Measurements from ENCODE around the gene BRMS1. TPM values are rescaled to one million over a fixed set of nuclear protein-coding genes. Genes with fewer than 3 reads are reported as not detected.
"Not testable (repeated sequence)": the region's sequence is repeated elsewhere in the genome, so short reads cannot be mapped to it uniquely, and the experiment has no call there.

BRMS1 gene
- total RNA-seq, 1 donor, result 42.3 TPM

GRCh38 chr11:66323684-66324083 lies 21.2 kb downstream of the BRMS1 start:
- no peak overlapping the region for H3K4me3 ChIP-seq (ENCODE audit: low read depth, low read length)
- DNase-seq (ENCODE audit: low read depth), result no peak
- TF ChIP-seq, protein P1, sequence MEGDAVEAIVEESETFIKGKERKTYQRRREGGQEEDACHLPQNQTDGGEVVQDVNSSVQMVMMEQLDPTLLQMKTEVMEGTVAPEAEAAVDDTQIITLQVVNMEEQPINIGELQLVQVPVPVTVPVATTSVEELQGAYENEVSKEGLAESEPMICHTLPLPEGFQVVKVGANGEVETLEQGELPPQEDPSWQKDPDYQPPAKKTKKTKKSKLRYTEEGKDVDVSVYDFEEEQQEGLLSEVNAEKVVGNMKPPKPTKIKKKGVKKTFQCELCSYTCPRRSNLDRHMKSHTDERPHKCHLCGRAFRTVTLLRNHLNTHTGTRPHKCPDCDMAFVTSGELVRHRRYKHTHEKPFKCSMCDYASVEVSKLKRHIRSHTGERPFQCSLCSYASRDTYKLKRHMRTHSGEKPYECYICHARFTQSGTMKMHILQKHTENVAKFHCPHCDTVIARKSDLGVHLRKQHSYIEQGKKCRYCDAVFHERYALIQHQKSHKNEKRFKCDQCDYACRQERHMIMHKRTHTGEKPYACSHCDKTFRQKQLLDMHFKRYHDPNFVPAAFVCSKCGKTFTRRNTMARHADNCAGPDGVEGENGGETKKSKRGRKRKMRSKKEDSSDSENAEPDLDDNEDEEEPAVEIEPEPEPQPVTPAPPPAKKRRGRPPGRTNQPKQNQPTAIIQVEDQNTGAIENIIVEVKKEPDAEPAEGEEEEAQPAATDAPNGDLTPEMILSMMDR (IDR thresholded peaks at IDR 0.05; ENCODE audit: insufficient read depth, low read depth, low read length), result no peak

- DNase-seq (ENCODE audit: low read depth), result peak; percentile 81
- TF ChIP-seq, protein P1 (IDR thresholded peaks at IDR 0.05; ENCODE audit: insufficient read depth, low read depth, low read length), result no peak
- no peak overlapping the region for H3K4me3 ChIP-seq (ENCODE audit: low read depth, low read length)
Observed at GRCh38 chr11:66322732-66323427, 22.0 kb downstream of the BRMS1 start.

GRCh38 chr11:66321606-66322005 lies 23.3 kb downstream of the BRMS1 start:
- DNase-seq (ENCODE audit: low read depth), result no peak
- H3K4me3 ChIP-seq (ENCODE audit: low read depth, low read length), result no peak overlapping the region
- TF ChIP-seq, protein P1 (IDR thresholded peaks at IDR 0.05; ENCODE audit: insufficient read depth, low read depth, low read length), result no peak

DNA sequence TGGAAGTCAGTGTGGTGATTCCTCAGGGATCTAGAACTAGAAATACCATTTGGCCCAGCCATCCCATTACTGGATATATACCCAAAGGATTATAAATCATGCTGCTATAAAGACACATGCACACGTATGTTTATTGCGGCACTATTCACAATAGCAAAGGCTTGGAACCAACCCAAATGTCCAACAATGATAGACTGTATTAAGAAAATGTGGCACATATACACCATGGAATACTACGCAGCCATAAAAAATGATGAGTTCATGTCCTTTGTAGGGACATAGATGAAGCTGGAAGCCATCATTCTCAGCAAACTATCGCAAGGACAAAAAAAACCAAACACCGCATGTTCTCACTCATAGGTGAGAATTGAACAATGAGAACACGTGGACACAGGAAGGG lies 24.2 kb downstream of the BRMS1 start:
- DNase-seq (ENCODE audit: low read depth); H3K4me3 ChIP-seq (ENCODE audit: low read depth, low read length): not testable (repeated sequence)

- H3K4me3 ChIP-seq (ENCODE audit: low read depth, low read length); DNase-seq (ENCODE audit: low read depth): not testable (repeated sequence)
Observed at GRCh38 chr11:66320289-66320688, 24.6 kb downstream of the BRMS1 start.

DNA sequence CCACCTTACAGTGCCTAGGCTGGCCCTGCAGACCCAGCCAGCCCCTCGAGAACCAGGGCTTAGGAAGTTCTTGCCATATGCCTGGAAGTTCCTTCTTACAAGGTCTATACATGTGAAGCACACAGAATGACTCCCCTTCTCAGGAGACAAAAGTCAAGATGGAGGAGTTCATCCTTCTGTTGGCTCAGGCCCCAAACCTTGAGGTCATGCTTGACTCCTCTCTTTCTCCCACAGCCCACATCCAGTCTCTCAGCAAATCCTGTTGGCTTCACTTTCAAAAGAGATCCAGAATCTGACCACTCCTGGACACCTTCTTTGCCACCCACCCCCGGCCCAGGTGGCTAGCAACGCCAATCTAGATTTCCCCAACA lies 26.3 kb downstream of the BRMS1 start:
- TF ChIP-seq, protein P1 (IDR thresholded peaks at IDR 0.05; ENCODE audit: insufficient read depth, low read depth, low read length), result no peak
- no peak overlapping the region for H3K4me3 ChIP-seq (ENCODE audit: low read depth, low read length)
- DNase-seq (ENCODE audit: low read depth), result no peak

DNA sequence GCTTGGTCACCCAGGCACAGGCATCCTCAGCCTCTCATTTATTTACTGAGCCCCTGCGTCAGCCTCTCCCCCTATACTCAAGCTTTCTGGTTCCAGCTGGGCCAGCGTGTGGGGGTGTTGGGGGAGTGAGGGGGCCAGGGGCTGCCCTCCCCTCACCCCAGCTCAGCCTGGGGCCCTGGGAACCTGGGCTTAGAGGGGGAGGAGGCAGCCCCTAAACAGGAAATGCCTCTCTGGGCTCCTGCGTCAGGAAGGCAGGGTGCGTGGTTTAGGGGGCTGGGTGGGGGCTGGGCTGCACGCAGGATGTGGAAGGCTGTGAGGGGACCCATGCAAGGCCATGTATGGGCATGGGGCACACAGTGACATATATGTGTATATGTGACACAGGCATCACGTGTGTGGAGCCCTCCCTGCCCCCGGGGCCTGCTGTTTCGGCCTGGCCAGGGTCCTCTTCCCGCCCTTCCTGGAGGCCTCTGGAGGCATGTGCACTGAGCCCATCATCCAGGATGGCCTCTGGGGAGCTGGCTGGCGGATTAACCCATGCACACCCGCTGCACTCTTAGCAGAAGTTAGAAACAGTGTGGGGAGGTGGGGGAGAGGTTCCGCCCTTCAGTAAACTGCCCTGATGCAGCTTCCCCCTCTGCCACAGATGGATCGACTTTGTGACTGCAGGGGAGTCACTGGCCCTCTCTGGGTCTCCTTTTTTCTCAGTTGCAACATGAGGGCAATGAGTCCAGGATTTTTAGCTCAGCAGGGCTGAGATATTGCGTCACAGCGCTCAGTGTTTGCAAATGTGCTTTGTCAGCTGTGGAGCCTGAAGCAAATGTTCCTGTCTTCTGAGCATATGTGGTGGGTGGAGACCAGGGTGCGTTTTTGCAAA lies 26.9 kb downstream of the BRMS1 start:
- peak; percentile 99 for DNase-seq (ENCODE audit: low read depth)
- TF ChIP-seq, protein P1 (IDR thresholded peaks at IDR 0.05; ENCODE audit: insufficient read depth, low read depth, low read length), result no peak
- H3K4me3 ChIP-seq (ENCODE audit: low read depth, low read length), result no peak overlapping the region

Measured in fibroblast of villous mesenchyme (primary cell).